HG02588 (cell line): ENCODE data around the gene MAP4.
A peak's percentile ranks its signal among the peaks of the same experiment; 100 is the strongest.
"Not testable (repeated sequence)": the region's sequence is repeated elsewhere in the genome, so short reads cannot be mapped to it uniquely, and the experiment has no call there.

ENCODE experiments used
- ATAC-seq: cut with Tn5 transposase; IDR thresholded peaks from one replicate; pipeline ENCODE4 v1.9.1; 2021; ENCODE audit warnings: mild to moderate bottlenecking, moderate library complexity; ENCODE audit not compliant: unreplicated experiment

Gene MAP4

DNA sequence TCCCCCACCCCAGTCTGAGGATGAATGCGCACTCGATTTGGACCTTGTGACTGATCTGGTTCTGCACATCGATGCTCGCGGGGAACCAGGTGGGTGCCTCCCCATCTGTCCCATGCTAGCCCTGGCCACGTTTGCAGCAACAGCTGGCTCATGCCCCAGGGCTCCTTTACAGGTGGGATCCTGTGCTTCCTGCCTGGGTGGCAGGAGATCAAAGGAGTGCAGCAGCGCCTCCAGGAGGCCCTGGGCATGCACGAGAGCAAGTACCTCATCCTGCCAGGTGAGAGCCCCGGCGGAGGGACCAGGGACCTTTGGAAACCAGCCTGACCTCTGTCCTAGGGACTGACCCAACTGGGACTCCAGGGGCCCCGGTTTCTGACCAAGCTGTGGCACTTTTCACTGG, 169.0 kb downstream of the MAP4 start:
- no peak for ATAC-seq

DNA sequence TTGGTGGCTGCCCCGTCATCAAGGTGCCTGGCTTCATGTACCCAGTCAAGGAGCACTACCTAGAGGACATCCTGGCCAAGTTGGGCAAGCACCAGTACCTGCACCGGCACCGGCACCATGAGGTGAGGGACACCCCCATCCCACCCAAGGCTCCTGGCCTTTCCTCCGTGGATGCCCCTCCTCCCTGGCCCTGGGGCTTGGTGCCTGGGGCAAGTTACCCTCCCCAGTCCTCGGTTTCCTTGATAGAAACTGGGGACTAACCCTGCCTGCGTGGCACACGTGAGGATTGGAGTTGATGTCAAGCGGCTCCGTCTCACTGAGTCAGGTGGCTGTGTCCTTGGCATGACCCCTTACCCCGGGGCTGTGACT, 169.4 kb downstream of the MAP4 start:
- no peak for ATAC-seq

DNA sequence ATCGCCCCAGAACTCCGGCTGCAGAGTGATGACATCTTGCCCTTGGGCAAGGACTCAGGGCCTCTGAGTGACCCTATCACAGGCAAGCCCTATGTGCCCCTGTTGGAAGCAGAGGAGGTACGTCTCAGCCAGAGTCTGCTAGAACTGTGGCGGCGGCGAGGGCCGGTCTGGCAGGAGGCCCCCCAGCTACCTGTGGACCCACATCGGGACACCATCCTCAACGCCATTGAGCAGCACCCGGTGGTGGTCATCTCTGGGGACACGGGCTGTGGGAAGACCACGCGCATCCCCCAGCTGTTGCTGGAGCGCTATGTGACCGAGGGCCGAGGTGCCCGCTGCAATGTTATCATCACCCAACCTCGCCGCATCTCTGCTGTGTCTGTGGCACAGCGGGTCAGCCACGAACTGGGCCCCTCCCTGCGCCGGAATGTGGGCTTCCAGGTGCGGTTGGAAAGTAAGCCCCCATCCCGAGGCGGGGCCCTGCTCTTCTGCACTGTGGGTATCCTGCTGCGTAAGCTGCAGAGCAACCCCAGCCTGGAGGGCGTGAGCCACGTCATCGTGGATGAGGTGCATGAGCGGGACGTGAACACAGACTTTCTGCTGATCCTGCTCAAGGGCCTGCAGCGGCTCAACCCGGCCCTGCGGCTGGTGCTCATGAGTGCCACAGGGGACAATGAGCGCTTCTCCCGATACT, 169.9 kb downstream of the MAP4 start:
- ATAC-seq, result no peak

DNA sequence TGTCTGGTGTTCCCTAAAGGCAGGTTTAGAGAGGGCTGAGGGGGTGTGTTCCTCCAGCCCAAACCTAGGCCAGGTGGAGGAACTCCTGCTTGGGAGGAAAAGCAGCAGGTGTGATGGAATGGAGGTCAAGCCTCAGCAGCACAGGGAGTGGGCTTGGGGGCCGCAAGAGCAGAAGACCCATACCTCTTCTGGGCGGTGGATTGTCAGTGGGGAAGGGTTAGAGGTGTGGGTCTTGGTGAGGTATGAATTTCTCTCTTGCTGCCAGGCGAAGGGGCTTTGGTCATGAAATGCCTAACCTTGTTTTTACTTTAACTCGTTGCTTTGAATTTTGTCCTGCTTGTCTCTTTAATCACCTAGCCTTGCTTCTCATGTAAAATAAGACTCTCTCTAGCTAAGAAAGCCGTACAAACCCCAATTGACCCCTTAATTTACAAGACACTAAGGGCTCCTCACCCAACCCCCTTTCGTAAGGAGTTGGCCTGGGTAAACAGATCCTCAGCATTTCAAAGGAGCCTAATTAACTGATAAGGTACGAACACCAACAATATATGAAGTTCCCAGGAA, 174.3 kb downstream of the MAP4 start:
- no peak for ATAC-seq

DNA sequence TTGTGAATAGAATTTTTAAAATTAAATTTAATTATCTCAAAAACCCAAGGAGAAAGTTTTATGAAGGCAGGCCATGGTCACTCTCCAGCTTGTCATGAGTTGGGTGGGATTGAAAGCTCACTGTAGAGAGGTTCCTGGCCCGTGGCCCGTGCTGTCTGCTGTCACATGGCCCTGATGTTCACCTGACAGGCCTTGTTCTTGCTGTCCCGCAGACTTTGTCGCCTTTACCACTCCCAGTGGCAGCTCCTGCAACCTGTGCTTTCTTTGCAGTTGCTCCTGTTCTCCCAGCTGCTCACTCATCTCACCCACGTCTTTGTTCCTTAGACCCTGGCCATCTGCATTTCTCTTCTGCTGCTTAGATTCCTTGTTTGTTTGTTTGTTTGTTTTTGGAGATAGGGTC, 177.7 kb downstream of the MAP4 start:
- no peak for ATAC-seq

DNA sequence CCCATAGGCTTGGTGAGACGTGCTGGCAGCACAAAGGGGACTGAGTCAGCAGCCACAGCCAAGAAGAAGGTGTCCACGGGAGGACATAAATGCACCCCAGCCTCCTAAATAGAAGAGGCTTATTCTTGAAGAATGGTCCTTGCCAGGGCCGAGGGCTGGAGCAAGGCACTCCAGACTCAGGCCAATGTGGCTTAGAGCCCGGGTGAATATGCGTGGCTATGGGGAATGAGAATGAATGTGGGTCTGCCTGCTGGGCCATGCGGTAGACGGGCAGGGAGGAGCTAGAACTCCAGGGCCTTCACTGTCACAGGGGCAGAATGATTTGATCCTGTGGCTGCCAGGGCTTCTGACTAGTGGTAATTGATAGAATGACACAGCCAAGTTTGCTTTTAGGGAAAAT, 179.2 kb downstream of the MAP4 start:
- no peak for ATAC-seq

DNA sequence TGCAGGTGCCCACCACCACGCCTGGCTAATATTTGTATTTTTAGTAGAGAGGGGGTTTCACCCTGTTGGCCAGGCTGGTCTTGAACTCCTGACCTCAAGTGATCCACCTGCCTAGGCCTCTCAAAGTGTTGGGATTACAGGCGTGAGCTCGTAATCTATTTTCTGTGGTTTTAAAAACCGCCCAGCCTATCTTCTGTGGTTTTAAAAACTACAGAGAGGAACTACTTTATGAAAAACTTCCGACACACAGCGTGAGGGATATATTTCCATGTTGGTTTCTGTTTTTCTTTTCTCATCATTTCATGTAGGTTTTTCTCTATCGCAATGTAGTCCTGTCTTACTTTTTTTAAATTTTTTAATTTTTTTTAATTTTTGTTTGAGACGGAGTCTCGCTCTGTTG, 186.7 kb downstream of the MAP4 start:
- not testable (repeated sequence) for ATAC-seq

DNA sequence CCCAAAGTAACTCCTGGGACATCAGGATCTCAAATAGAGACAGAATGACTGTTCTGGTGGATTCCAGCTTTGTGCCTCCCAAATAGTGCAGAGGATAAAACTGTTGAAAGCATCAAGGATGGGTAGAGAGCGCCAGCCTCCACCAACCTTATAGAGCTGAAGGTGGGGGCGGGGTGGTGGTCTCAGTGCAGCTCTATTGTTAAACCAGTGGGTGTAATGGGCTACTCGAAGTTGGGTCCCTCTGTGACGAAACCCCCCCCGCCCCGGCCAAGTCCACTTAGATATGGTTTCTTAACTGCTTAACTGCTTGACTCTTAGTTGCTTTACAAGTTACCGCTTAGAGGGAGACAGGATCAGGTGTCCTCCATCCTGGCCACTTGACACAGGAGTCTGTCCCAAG, 190.6 kb downstream of the MAP4 start:
- ATAC-seq, result no peak

DNA sequence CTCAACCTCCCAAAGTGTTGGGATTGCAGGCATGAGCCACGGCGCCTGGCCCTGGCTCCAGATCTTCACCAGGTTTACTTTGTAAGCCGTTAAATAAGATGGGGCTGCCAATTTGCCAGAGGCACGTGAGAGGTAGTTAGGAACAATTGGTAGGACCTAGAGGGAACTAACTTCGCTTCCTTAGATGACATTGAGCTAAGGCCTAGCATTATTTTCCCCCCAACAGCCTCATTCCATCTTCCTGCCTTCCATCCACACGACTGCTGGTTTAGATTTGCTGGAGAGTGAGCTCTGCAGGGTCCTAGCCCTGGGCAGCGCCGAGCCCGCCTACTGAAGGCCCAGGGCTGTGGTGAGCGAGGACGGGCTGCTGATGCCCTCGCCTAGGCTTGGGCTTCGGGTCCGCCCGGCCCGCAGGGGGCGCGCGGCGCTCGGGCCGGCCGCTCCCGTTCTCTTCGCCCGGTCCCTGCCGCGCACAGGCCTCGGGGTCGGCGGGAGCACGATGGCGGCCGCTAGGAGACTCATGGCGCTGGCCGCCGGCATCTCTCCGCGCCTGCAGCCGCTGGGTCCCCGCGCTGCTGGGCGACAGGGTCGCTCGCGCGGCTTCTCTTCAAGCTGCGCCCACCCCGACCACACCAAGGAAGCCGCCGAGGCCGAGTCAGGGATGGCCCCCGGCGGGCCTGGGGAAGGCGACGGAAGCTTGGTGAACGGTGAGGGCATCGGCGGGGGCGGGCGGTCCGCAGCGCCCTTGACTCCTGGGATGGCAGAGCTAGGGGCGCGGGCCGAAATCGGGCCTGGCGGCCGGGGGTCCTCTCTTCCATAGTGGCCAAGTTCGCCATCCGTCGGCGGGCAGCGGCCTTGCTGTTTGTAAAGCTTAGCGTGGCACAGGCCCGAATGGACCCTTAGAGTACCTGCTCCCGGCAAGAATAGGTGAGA, 191.4 kb downstream of the MAP4 start:
- peak; percentile 94 for ATAC-seq

DNA sequence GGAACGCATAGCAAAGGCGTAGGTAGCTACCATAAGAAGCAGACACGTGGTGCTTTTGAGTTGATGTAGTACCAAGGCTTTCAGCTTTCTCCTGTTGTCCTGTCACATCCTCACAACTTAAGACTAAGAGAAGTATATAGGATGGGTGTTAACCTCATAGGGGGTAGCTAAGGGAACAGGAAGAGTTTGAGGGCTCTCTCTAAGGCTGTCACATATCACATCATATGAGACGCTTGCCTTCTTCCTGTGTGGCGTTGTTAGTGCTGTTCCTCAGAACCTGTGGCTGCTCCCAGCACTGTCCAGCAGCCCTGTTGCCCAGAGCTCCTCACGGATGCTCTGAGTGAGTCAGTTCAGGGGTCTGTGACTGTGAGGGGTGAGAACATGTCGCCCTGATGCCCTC, 198.6 kb downstream of the MAP4 start:
- no peak for ATAC-seq

DNA sequence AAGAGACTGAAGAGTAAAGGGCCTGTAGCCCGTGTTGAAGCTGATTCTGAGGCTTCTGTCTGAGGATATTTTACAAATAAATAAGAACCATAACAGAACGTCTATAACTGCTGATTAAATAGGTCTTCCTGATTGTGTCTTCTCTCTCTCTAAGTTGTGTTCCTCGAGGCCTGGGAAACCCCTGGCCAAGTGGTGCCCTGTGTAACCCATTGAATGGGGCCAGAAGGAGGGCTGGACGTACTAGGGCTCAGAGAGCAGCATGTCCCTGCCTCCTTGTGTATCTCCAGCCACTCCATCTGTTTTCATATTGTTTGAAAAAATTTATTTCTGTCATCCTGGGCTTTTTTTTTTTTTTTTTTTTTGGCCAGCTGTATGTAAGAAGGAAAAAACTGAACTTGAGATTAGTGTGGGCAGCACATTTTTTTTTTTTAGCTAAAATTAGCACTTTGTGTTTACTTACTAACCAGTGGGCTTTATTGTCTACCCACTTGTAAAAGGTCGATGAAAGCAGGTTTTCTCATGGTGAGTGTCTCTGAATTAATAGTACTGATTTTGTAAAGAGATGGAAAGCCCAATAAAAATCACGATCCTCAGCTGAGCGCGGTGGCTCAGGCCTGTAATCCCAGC, 202.6 kb downstream of the MAP4 start:
- ATAC-seq, result no peak

DNA sequence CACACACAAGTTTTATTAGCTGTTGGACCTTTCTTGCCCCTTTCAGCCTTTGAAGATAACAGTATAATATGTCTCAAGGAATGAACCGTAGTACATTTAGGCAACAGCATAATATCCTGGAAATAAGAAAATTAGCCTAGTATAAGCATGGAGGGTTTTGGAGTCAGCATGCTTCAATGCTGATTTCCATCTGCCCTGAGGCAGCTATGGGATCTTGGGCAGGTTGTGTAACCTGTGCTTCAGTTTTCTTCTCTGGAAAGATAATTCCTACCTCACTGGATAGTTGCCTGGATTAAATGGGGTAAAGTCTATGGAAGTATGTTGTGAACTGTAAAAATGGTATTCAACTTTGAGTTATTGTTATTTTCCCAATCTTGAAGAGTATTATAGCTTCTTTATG, 211.6 kb downstream of the MAP4 start:
- ATAC-seq, result no peak

DNA sequence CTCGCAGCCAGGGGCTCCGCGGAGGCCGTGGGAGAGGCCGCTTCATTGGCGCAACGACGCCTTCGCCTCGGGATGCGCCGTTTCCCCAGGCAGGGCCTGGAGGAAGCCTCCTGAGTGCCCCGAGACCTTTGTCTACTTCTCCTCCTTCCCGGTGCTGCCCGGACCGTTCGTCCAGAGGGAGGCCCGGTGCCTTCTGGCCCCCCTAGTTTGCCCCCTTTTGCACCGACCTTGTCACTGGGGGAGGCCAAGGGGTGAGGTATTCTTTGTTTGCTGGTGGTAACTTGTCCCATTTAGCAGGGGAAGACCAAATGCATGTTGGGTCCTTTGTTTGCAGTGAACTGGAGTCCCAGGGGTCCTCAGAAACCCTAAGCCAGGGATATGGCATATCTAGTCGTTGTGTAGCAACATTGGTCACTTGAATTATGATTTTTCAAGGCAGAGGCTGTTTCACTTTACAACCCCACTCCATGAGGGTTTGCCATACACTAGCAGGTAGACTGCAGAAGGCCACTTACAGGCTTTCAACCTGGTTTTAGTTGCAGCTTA, 212.7 kb downstream of the MAP4 start:
- ATAC-seq, result no peak

DNA sequence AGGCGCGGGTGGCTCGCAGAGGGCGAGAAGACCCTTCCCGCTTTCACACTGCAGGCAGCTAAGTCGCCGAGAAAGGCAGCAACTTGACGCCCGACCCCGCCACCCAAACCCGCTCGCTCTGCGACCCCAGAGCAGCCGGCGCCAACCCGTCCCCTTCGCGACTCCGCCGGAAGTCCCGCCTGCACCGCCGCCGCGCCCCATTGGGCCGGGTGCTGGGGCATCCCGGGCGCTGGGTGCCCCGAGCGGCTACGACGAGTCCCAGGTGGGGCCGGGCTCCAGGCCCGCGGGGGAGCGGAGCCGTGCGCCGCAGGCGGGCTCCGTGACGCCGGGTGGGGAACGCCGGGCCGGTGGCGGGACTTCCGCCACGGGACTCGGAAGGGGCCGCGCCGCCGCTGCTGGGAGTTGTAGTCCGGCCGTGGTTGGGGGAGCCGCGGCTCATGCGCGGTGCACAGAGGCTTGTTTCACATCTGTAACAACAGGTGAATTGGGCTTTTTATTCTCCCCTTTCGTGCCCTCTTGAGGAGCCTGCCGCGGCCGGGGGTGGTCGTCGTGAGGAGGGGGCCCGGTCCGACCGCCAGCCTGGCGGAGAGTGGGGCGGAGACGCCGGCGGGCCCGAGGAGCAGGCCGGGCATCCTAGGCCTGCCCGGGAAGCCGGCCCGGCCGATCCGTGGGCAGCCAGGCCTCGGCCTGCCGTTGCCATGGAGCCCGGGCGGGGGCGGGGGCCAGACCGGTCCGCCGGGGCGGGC, 213.3 kb downstream of the MAP4 start, which contains the start of gene DHX30:
DHX30 (plus strand) TSS at position 405 of the 746 bp plus-strand sequence. CDS start 7,546 bp downstream, outside the sequence.
- ATAC-seq, result peak; percentile 85
